A549 (cell line): Measurements from ENCODE around the gene GRID2. TPM values are rescaled to one million over a fixed set of nuclear protein-coding genes. Genes with fewer than 3 reads are reported as not detected.
"Not testable (repeated sequence)": the region's sequence is repeated elsewhere in the genome, so short reads cannot be mapped to it uniquely, and the experiment has no call there.

ENCODE experiments used
- ATAC-seq, 2 experiments: fragments of 200-7000 bp in 1 of 2; fragments of >200 bp in 1 of 2; cut with Nextera tagmentation in 1 of 2; cut with Tn5 transposase in 1 of 2; 3 replicates each; pipeline versions ENCODE4 v1.8.0 to v1.9.1; 2018 to 2020; ENCODE audit warnings: mild to moderate bottlenecking in 1 of 2, moderate library complexity in 1 of 2
- CTCF ChIA-PET: fragments of 300-600 bp; sonication (Branson Sonifier 250); formaldehyde crosslinking; extraction: SDS; loops from one replicate; lab custom pipeline; 2021; ENCODE audit warnings: antibody characterized with exemption, inconsistent platforms; lab: Yijun Ruan, JAX
- POLR2A ChIA-PET: fragments of 350-600 bp; formaldehyde crosslinking; extraction: SDS; loops from one replicate; lab custom pipeline; 2021; ENCODE audit warnings: antibody characterized with exemption, inconsistent platforms; lab: Yijun Ruan, JAX
- DNase-seq, 2 experiments: peaks; one replicate each; pipeline versions ENCODE4 v3.0.0 to v3.0.0-alpha.2; 2011 to 2016; ENCODE audit warnings: low read depth in 1 of 2, low spot score in 1 of 2
- FAIRE-seq: peaks from 2 replicates; lab custom pipeline; 2011; peaks lifted over from hg19 to GRCh38; lab: Jason Lieb, UNC
- H3K27ac ChIP-seq, 2 experiments: fragments of >200 bp; sonication (Bioruptor Twin); formaldehyde crosslinking; 3 replicates each; pipeline ENCODE4 v1.5.1; 2016 to 2017
- H3K4me1 ChIP-seq: fragments of >200 bp; sonication (Bioruptor Twin); formaldehyde crosslinking; 3 replicates; pipeline ENCODE4 v1.6.1; 2016
- H3K4me2 ChIP-seq: fragments of >200 bp; sonication (Bioruptor Twin); formaldehyde crosslinking; 3 replicates; pipeline ENCODE4 v1.6.1; 2016
- H3K4me3 ChIP-seq: fragments of >200 bp; sonication (Bioruptor Twin); formaldehyde crosslinking; 3 replicates; pipeline ENCODE4 v1.5.1; 2016
- H3K9me3 ChIP-seq: fragments of >200 bp; sonication (Bioruptor Twin); formaldehyde crosslinking; 3 replicates; pipeline ENCODE4 v1.6.1; 2016
- CHD4 ChIP-seq: fragments of 200-600 bp; sonication (generic); IDR thresholded peaks from 2 replicates; pipeline ENCODE4 v1.6.1; 2016; ENCODE audit warnings: antibody characterized with exemption, mild to moderate bottlenecking, borderline replicate concordance
- EHF ChIP-seq: fragments of 250-450 bp; sonication (Bioruptor Pico); IDR thresholded peaks from 2 replicates; pipeline ENCODE4 v1.5.0; 2020; ENCODE audit warnings: mild to moderate bottlenecking
- EP300 ChIP-seq, 2 experiments: fragments of >200 bp; sonication (Bioruptor Twin); formaldehyde crosslinking; IDR thresholded peaks; 2 replicates in 1 of 2; 3 replicates in 1 of 2; pipeline ENCODE4 v1.6.1; 2016 to 2017
- ESRRA ChIP-seq: fragments of 150-350 bp; IDR thresholded peaks from 2 replicates; pipeline ENCODE4 v1.6.1; 2014; ENCODE audit warnings: mild to moderate bottlenecking, low read length, borderline replicate concordance
- FOSB ChIP-seq: fragments of 250-450 bp; sonication (Bioruptor Pico); IDR thresholded peaks from 2 replicates; pipeline ENCODE4 v1.5.0; 2020; ENCODE audit warnings: mild to moderate bottlenecking, moderate library complexity
- FOSL2 ChIP-seq, 2 experiments: fragments of 450-650 bp in 1 of 2; fragments of >200 bp in 1 of 2; sonication (Bioruptor Twin) in 1 of 2; formaldehyde crosslinking; IDR thresholded peaks; 2 replicates each; pipeline versions ENCODE4 v1.5.0 to v1.6.1; 2016 to 2020; ENCODE audit warnings: mild to moderate bottlenecking in 1 of 2, moderate library complexity in 1 of 2
- GATA3 ChIP-seq: IDR thresholded peaks from 2 replicates; pipeline ENCODE4 v1.6.1; 2012; ENCODE audit warnings: borderline replicate concordance
- HDAC2 ChIP-seq: fragments of 200-600 bp; sonication (generic); IDR thresholded peaks from 2 replicates; pipeline ENCODE4 v1.6.1; 2016
- HOXA7 ChIP-seq: fragments of 250-450 bp; sonication (Bioruptor Pico); IDR thresholded peaks from 2 replicates; pipeline ENCODE4 v1.5.0; 2020; ENCODE audit warnings: mild to moderate bottlenecking, moderate library complexity
- HOXB13 ChIP-seq: fragments of 250-450 bp; sonication (Bioruptor Pico); IDR thresholded peaks from 2 replicates; pipeline ENCODE4 v1.5.0; 2020; ENCODE audit warnings: low read depth, mild to moderate bottlenecking, moderate library complexity
- JUNB ChIP-seq: fragments of >200 bp; sonication (Bioruptor Twin); formaldehyde crosslinking; IDR thresholded peaks from 2 replicates; pipeline ENCODE4 v1.6.1; 2016
- KDM5A ChIP-seq: fragments of 200-600 bp; sonication (generic); IDR thresholded peaks from 2 replicates; pipeline ENCODE4 v1.6.1; 2016; ENCODE audit warnings: antibody characterized with exemption, mild to moderate bottlenecking
- MAZ ChIP-seq: fragments of 150-350 bp; IDR thresholded peaks from 2 replicates; pipeline ENCODE4 v1.6.1; 2014; ENCODE audit warnings: antibody characterized with exemption, low read depth, low read length, borderline replicate concordance
- MYC ChIP-seq: IDR thresholded peaks from 2 replicates; pipeline ENCODE4 v1.6.1; 2012; ENCODE audit warnings: mild to moderate bottlenecking, inconsistent platforms, low read length, improper control_type of control experiment, borderline replicate concordance
- PHF8 ChIP-seq: fragments of 200-600 bp; sonication (generic); IDR thresholded peaks from 2 replicates; pipeline ENCODE4 v1.6.1; 2016; ENCODE audit warnings: low read depth, mild to moderate bottlenecking, antibody characterized with exemption, moderate library complexity, borderline replicate concordance
- POLR2A ChIP-seq: IDR thresholded peaks from 2 replicates; pipeline ENCODE4 v1.6.1; 2012; ENCODE audit warnings: mild to moderate bottlenecking, low read length
- RAD21 ChIP-seq, 2 experiments: fragments of >200 bp in 1 of 2; sonication (Bioruptor Twin) in 1 of 2; formaldehyde crosslinking in 1 of 2; IDR thresholded peaks in 1 of 2; conservative IDR thresholded peaks in 1 of 2; 2 replicates in 1 of 2; 3 replicates in 1 of 2; pipeline ENCODE4 v1.6.1; 2012 to 2018; ENCODE audit warnings: inconsistent platforms in 1 of 2
- RARB ChIP-seq: fragments of 250-450 bp; sonication (Bioruptor Pico); IDR thresholded peaks from 2 replicates; pipeline ENCODE4 v1.8.0; 2021; ENCODE audit warnings: mild to moderate bottlenecking, moderate library complexity
- TP53 ChIP-seq: fragments of 250-450 bp; sonication (Bioruptor Pico); IDR thresholded peaks from 2 replicates; pipeline ENCODE4 v1.5.0; 2021; ENCODE audit warnings: mild to moderate bottlenecking, moderate library complexity
- ZC3H11A ChIP-seq: fragments of 450-650 bp; IDR thresholded peaks from 2 replicates; pipeline ENCODE4 v1.6.1; 2014; ENCODE audit warnings: antibody characterized with exemption, mild to moderate bottlenecking
- WGBS: methylation state at CpG from one replicate; pipeline ENCODE4 v1.1.6; 2017; ENCODE audit errors: missing lambda C conversion rate; 5-methylcytosine and 5-hydroxymethylcytosine counted together
- polyA plus RNA-seq, 4 experiments: library from polyadenylated mRNA; depleted of rRNA in 3 of 4; stranded (reverse); fragments of >200 nt; fragmentation: RNase III in 1 of 4; extraction: RNeasy Plus Mini Kit Qiagen cat#74134 plus additional on column Dnase treatment in 1 of 4; gene quantifications; 2 replicates in 3 of 4; 3 replicates in 1 of 4; pipeline ENCODE4 v1.2.3, GENCODE V29; 2011 to 2017
- TF ChIP-seq, protein P1 (sequence below): fragments of 200-600 bp; sonication (generic); IDR thresholded peaks from 2 replicates; pipeline ENCODE4 v1.6.1; 2016; ENCODE audit warnings: antibody characterized with exemption, mild to moderate bottlenecking, moderate library complexity
- TF ChIP-seq, protein P2 (sequence below): fragments of >200 bp; sonication (Bioruptor Twin); formaldehyde crosslinking; IDR thresholded peaks from 3 replicates; pipeline ENCODE4 v1.5.1; 2016
- TF ChIP-seq, protein P3 (sequence below): fragments of 250-450 bp; sonication (Bioruptor Pico); IDR thresholded peaks from 2 replicates; pipeline ENCODE4 v1.5.0; 2021; ENCODE audit warnings: mild to moderate bottlenecking, moderate library complexity, borderline replicate concordance

GRID2 gene
- polyA plus RNA-seq, 2 of the 4 experiments (the other 2 are of a cell fraction) = not detected

DNA sequence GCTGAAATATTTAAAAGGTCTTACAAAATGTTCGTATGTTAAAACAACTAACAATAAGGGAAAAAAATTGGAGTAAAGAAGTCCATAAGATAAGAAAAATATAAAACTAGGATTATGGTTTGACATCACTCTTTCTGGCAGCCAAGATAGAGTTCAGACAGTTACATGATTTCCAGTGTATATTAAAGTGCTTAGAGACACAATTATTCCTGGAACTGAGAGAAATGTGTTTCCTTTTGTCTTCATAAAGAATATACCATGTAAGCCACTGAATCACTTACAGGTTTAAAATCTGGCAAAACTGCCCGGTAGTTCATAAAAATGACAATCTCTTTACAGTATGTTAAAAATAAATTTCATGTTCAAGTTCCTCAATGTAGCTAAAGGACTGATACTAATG, 986.1 kb downstream of the GRID2 start:
- 63% methylated on average over 2 of the region's 2 CpGs for WGBS
- POLR2A ChIA-PET = no interaction called here
- ATAC-seq (no peak), FAIRE-seq (no peak)
- H3K4me2 ChIP-seq = no peak overlapping the region
- TF ChIP-seq PHF8 (no peak), KDM5A (no peak), RARB (no peak), MAZ (no peak), CHD4 (no peak), HDAC2 (no peak), JUNB (no peak), ESRRA (no peak), GATA3 (no peak), FOSB (CRISPR knock-in tag) (no peak), POLR2A (no peak), MYC (no peak), EP300 (IDR thresholded peaks at IDR 0.05) (no peak)
- TF ChIP-seq, protein P1, sequence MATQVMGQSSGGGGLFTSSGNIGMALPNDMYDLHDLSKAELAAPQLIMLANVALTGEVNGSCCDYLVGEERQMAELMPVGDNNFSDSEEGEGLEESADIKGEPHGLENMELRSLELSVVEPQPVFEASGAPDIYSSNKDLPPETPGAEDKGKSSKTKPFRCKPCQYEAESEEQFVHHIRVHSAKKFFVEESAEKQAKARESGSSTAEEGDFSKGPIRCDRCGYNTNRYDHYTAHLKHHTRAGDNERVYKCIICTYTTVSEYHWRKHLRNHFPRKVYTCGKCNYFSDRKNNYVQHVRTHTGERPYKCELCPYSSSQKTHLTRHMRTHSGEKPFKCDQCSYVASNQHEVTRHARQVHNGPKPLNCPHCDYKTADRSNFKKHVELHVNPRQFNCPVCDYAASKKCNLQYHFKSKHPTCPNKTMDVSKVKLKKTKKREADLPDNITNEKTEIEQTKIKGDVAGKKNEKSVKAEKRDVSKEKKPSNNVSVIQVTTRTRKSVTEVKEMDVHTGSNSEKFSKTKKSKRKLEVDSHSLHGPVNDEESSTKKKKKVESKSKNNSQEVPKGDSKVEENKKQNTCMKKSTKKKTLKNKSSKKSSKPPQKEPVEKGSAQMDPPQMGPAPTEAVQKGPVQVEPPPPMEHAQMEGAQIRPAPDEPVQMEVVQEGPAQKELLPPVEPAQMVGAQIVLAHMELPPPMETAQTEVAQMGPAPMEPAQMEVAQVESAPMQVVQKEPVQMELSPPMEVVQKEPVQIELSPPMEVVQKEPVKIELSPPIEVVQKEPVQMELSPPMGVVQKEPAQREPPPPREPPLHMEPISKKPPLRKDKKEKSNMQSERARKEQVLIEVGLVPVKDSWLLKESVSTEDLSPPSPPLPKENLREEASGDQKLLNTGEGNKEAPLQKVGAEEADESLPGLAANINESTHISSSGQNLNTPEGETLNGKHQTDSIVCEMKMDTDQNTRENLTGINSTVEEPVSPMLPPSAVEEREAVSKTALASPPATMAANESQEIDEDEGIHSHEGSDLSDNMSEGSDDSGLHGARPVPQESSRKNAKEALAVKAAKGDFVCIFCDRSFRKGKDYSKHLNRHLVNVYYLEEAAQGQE = no peak
- TF ChIP-seq, protein P2, sequence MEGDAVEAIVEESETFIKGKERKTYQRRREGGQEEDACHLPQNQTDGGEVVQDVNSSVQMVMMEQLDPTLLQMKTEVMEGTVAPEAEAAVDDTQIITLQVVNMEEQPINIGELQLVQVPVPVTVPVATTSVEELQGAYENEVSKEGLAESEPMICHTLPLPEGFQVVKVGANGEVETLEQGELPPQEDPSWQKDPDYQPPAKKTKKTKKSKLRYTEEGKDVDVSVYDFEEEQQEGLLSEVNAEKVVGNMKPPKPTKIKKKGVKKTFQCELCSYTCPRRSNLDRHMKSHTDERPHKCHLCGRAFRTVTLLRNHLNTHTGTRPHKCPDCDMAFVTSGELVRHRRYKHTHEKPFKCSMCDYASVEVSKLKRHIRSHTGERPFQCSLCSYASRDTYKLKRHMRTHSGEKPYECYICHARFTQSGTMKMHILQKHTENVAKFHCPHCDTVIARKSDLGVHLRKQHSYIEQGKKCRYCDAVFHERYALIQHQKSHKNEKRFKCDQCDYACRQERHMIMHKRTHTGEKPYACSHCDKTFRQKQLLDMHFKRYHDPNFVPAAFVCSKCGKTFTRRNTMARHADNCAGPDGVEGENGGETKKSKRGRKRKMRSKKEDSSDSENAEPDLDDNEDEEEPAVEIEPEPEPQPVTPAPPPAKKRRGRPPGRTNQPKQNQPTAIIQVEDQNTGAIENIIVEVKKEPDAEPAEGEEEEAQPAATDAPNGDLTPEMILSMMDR = no peak
- TF ChIP-seq, all 56 proteins: peak for 0
- no peak overlapping the region for H3K4me3 ChIP-seq
- no peaks in the 10 kb centered on the region for H3K4me1 ChIP-seq
- H3K27ac ChIP-seq = no peak overlapping the region
- CTCF ChIA-PET = no interaction called here
- DNase-seq = no peak
- H3K9me3 ChIP-seq = no peaks in the 10 kb centered on the region

DNA sequence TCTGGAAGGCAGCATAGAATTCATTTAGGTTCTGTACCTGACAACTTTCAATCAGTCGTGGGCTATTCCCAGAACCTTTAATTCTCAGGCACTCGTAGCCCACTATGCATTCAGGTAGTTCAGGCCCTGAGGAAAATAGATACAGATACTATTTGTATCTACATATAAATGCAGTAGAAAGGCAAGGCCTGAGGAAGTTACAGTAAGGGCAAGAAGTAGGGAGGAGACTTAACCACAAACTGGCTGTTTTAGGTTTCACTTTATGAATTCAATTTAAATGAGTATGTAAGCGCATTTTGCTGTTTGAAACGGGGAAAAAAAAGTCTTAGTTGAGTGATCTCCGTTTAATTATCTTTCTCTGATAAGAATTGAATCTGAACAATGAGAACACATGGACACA, 995.4 kb downstream of the GRID2 start:
- Histone ChIP-seq H3K9me3 (no peaks in the 10 kb centered on the region), H3K4me3 (no peak overlapping the region), H3K4me2 (no peak overlapping the region), H3K4me1 (no peaks in the 10 kb centered on the region), H3K27ac (no peak overlapping the region)
- DNase-seq (no peak), FAIRE-seq (no peak), ATAC-seq (no peak)
- CTCF ChIA-PET = no interaction called here
- WGBS = 38% methylated on average over 5 of the region's 5 CpGs
- TF ChIP-seq HOXA7 (CRISPR knock-in tag) = no peak
- no peak for TF ChIP-seq FOSL2 (IDR thresholded peaks at IDR 0.05)
- no peak for TF ChIP-seq FOSL2 (CRISPR knock-in tag; IDR thresholded peaks at IDR 0.05)
- TF ChIP-seq, protein P2 = no peak
- no peak for TF ChIP-seq RAD21 (conservative IDR thresholded peaks at IDR 0.05 in 1 of 2, IDR thresholded peaks at IDR 0.05 in 1 of 2)
- TF ChIP-seq ZC3H11A = no peak
- TF ChIP-seq EP300 (IDR thresholded peaks at IDR 0.05) = no peak
- TF ChIP-seq, protein P3, sequence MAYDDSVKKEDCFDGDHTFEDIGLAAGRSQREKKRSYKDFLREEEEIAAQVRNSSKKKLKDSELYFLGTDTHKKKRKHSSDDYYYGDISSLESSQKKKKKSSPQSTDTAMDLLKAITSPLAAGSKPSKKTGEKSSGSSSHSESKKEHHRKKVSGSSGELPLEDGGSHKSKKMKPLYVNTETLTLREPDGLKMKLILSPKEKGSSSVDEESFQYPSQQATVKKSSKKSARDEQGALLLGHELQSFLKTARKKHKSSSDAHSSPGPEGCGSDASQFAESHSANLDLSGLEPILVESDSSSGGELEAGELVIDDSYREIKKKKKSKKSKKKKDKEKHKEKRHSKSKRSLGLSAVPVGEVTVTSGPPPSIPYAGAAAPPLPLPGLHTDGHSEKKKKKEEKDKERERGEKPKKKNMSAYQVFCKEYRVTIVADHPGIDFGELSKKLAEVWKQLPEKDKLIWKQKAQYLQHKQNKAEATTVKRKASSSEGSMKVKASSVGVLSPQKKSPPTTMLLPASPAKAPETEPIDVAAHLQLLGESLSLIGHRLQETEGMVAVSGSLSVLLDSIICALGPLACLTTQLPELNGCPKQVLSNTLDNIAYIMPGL (CRISPR knock-in tag) = no peak
- no peak for TF ChIP-seq HOXB13 (CRISPR knock-in tag)
- no peak for TF ChIP-seq EHF (CRISPR knock-in tag)
- TF ChIP-seq TP53 (CRISPR knock-in tag) = no peak
- POLR2A ChIA-PET = no interaction called here

DNA sequence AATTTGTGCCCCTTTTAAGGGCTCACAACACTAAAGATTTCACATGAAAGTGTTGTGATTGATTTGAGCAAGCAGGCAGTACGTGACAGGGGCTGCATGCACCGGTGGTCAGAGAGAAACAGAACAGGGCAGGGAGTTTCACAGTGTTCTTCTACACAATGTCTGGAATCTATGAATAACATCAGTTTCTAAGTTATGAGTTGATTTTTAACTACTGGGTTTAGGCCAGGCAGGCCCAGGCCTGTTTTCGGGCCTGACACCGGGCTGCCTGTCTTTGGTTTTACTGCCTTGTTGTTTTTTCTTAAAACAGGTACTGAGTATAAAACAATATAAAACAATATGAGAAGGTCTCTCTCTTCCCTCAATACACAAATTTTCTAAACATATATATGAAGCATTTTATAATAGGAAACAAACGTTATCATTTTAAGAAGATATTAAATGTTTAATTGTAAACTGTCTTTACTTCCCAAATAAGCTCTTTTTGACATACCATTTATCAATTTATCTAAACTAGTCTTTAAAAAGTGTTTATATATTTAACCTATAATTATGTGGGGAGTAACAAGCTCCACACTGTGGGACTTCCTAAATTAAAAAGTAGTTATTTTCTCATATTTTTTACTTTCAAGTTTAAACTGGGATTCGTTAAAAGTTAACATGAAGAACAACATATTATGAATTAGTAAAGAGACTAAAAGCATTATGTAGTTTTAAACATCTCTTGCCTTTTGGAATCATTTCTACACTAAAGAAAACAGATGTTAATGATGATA, 997.2 kb downstream of the GRID2 start:
- FAIRE-seq, H3K9me3 ChIP-seq, DNase-seq, H3K4me3 ChIP-seq, H3K4me2 ChIP-seq, H3K27ac ChIP-seq, CTCF ChIA-PET, ATAC-seq, H3K4me1 ChIP-seq, POLR2A ChIA-PET: not testable (repeated sequence)
- WGBS = 66% methylated on average over 6 of the region's 6 CpGs
